Activated CD4-positive, CD25-positive, alpha-beta regulatory T cell (primary cell): ENCODE measurements around the gene IL25.
"Not testable (repeated sequence)": the region's sequence is repeated elsewhere in the genome, so short reads cannot be mapped to it uniquely, and the experiment has no call there.

Source experiments
- DNase-seq, 4 experiments: peaks; one replicate each; lab custom pipeline; 2025; lab: John Stamatoyannopoulos, UW

Gene IL25

GRCh38 chr14:23389396-23389795 lies 16.8 kb downstream of the IL25 start:
- no peak for DNase-seq

- DNase-seq, result not testable (repeated sequence)
These were observed 17.3 kb downstream of the IL25 start for GRCh38 chr14:23389871-23390270.

- no peak for DNase-seq
These were observed 20.0 kb downstream of the IL25 start for GRCh38 chr14:23392613-23393012.

- no peak for DNase-seq
These were observed 23.5 kb downstream of the IL25 start for GRCh38 chr14:23396126-23396525.

GRCh38 chr14:23396781-23397407 lies 24.3 kb downstream of the IL25 start:
- no peak for DNase-seq

GRCh38 chr14:23398348-23398747 lies 25.7 kb downstream of the IL25 start:
- no peak for DNase-seq

- DNase-seq, result no peak
These were observed 26.5 kb downstream of the IL25 start for GRCh38 chr14:23399136-23399535.

- no peak for DNase-seq
These were observed 27.0 kb downstream of the IL25 start for GRCh38 chr14:23399591-23399990.

GRCh38 chr14:23400496-23401149 lies 28.0 kb downstream of the IL25 start:
- not testable (repeated sequence) for DNase-seq

- DNase-seq, result no peak
These were observed 28.7 kb downstream of the IL25 start for GRCh38 chr14:23401291-23401690.

- no peak for DNase-seq
These were observed 29.9 kb downstream of the IL25 start for GRCh38 chr14:23402296-23403138.

- no peak for DNase-seq
These were observed 30.5 kb downstream of the IL25 start for GRCh38 chr14:23403139-23403438.

GRCh38 chr14:23403908-23404307 lies 31.3 kb downstream of the IL25 start:
- no peak for DNase-seq

GRCh38 chr14:23404331-23404900 lies 31.8 kb downstream of the IL25 start:
- DNase-seq, result no peak

- DNase-seq, result no peak
These were observed 32.5 kb downstream of the IL25 start for GRCh38 chr14:23405096-23405495.

GRCh38 chr14:23405516-23406025 lies 33.0 kb downstream of the IL25 start:
- DNase-seq, result no peak

- no peak for DNase-seq
These were observed 33.6 kb downstream of the IL25 start for GRCh38 chr14:23406244-23406643.

GRCh38 chr14:23406725-23407355 lies 34.2 kb downstream of the IL25 start:
- no peak for DNase-seq

- DNase-seq, result no peak
These were observed 35.1 kb downstream of the IL25 start, which contains the start of gene MYH6 for GRCh38 chr14:23407516-23408306. MYH6 (minus strand) TSS chr14:23408273; CDS start chr14:23407223, 1,050 bp downstream.

GRCh38 chr14:23408307-23408630 lies 35.7 kb downstream of the IL25 start:
- no peak for DNase-seq

- no peak for DNase-seq
These were observed 36.9 kb downstream of the IL25 start for GRCh38 chr14:23409475-23409874.
